ENCODE data around the gene PTPRC.
A peak's percentile ranks its signal among the peaks of the same experiment; 100 is the strongest.

Gene PTPRC

DNA sequence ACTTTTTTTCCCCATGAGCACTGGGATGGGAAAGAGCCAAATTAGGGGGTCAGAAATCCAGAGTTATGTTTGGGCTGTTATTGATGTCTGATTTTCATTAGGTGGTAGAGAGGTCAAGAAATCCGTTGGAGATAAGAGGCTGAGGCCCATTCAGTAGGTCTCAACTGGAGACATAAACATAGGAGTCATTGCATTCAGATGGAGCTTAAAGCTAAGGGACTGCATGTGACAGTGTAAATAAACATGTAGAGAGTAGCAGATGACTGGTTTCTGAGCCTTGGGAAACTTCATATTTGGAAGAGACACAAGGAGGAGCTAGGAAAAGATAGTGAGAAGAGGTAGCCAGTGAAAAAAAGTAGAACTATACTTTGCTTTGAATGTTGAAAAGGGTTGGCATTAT lies 11.7 kb downstream of the PTPRC start:
- H3K36me3 Mint-ChIP-seq (ENCODE audit: low read depth): no peaks in the 10 kb centered on the region
- no peaks in the 10 kb centered on the region for H3K9me3 Mint-ChIP-seq
- no peaks in the 10 kb centered on the region for H3K4me1 Mint-ChIP-seq
- no peak overlapping the region for H3K27ac Mint-ChIP-seq
- no peak overlapping the region for H3K4me3 Mint-ChIP-seq
- no peaks in the 10 kb centered on the region for H3K27me3 Mint-ChIP-seq (ENCODE audit: low read depth)
- TF ChIP-seq, protein P1, sequence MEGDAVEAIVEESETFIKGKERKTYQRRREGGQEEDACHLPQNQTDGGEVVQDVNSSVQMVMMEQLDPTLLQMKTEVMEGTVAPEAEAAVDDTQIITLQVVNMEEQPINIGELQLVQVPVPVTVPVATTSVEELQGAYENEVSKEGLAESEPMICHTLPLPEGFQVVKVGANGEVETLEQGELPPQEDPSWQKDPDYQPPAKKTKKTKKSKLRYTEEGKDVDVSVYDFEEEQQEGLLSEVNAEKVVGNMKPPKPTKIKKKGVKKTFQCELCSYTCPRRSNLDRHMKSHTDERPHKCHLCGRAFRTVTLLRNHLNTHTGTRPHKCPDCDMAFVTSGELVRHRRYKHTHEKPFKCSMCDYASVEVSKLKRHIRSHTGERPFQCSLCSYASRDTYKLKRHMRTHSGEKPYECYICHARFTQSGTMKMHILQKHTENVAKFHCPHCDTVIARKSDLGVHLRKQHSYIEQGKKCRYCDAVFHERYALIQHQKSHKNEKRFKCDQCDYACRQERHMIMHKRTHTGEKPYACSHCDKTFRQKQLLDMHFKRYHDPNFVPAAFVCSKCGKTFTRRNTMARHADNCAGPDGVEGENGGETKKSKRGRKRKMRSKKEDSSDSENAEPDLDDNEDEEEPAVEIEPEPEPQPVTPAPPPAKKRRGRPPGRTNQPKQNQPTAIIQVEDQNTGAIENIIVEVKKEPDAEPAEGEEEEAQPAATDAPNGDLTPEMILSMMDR (IDR thresholded peaks at IDR 0.05; ENCODE audit: unreplicated experiment in 3 of 3): no peak

DNA sequence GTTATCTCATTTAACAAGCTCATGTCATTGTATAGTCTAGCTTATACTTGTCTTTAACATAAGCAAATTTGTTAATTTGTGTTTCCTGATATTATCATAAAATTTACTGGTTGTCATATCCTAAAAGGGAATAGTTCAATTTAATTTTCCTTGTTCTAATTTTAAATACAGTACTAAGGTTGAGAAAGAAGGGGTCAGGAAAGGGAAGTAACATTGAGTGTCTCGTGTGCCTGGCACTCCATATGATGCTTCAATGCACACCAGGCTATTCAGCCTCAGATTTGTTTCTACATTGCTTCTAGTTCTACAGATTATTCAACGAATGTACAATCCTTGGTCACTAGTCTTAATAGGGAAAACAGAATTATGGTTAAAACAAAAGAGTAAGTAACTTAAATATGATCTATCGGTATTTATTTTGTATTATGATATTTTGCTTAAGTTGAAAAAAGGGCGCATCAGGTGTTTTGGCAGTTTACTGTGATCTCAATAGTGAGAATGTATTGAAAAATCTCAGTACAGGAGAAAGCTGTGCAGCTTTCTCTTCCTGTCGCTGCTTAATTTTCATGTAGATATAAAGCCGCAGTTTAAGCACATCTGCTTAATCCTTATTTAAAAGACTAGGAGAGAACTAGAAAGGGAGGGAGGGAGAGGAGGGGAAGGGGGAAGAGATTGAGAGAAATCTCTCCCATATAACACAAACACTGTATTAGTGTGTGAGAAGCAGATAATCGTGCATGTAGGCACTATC lies 13.0 kb downstream of the PTPRC start:
- Mint-ChIP-seq H3K27me3 (ENCODE audit: low read depth) (no peaks in the 10 kb centered on the region), H3K4me3 (no peak overlapping the region), H3K4me1 (peaks cover 5% of the 10 kb centered on the region), H3K9me3 (no peaks in the 10 kb centered on the region), H3K36me3 (ENCODE audit: low read depth) (no peaks in the 10 kb centered on the region), H3K27ac (no peak overlapping the region)
- TF ChIP-seq, protein P1 (IDR thresholded peaks at IDR 0.05; ENCODE audit: unreplicated experiment in 3 of 3): no peak

DNA sequence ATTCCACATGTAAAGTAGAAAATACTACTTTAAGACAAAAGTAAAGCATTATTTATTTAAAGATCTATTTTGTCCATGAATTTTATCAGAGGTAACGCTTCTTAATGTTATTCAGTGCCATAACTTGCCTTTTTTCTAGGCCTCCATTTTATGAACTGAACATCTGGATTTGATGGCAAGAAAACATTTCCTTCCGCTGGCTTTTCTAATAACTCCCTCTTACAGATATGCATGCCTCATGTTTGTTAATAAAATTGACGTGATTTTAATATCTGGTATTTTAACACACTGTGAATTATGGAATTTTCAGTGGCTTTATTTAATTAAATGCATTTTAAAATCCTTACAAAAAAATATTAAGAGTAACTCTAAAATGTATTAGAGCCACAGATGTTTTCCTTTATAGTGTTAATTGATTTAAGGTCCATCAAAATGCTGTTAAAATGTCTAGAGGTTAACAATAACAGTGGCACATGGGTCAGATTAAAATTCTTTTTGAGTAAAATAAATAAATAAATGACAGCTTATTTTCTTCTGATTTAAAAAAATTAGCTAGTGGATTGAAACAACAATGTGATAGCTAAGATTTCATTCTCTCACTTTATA lies 15.1 kb downstream of the PTPRC start:
- TF ChIP-seq, protein P1 (IDR thresholded peaks at IDR 0.05; ENCODE audit: unreplicated experiment in 3 of 3): no peak
- no peaks in the 10 kb centered on the region for H3K27me3 Mint-ChIP-seq (ENCODE audit: low read depth)
- H3K36me3 Mint-ChIP-seq (ENCODE audit: low read depth): no peaks in the 10 kb centered on the region
- no peaks in the 10 kb centered on the region for H3K9me3 Mint-ChIP-seq
- no peak overlapping the region for H3K4me3 Mint-ChIP-seq
- H3K27ac Mint-ChIP-seq: no peak overlapping the region
- peaks cover 9% of the 10 kb centered on the region for H3K4me1 Mint-ChIP-seq

DNA sequence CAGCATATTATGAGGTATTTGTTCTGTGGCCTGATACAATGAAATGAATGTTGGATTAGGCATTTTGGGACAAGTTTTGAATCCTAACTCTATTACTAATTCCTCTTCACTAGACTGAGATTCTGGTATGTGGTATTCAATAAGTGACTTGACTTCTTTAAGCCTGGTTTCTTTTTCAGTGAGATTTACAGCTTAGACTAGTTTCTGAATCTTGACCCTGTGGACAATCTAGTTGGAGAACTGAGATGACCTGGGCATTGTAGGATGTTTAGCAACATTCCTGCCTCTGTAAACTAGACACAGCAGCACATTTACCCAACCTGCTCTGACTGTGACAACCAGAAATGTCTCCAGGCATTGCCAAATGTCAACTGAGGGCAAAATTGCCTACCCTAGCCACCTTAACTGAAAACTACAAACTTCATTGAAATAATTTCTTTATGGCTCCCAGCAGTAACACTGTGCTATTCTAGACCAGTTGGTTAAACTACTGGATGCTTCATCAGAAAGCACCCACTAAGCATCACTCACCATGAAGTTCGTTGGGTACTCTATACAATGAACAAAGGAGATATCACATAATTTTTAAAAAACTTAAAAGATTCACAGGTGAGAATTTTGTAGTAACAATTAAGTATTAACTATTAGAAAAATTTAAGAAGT lies 16.8 kb downstream of the PTPRC start:
- H3K27me3 Mint-ChIP-seq (ENCODE audit: low read depth): no peaks in the 10 kb centered on the region
- H3K9me3 Mint-ChIP-seq: no peaks in the 10 kb centered on the region
- no peaks in the 10 kb centered on the region for H3K36me3 Mint-ChIP-seq (ENCODE audit: low read depth)
- H3K4me3 Mint-ChIP-seq: no peak overlapping the region
- no peak overlapping the region for H3K27ac Mint-ChIP-seq
- TF ChIP-seq, protein P1 (IDR thresholded peaks at IDR 0.05; ENCODE audit: unreplicated experiment in 3 of 3): no peak
- peaks cover 9% of the 10 kb centered on the region for H3K4me1 Mint-ChIP-seq

DNA sequence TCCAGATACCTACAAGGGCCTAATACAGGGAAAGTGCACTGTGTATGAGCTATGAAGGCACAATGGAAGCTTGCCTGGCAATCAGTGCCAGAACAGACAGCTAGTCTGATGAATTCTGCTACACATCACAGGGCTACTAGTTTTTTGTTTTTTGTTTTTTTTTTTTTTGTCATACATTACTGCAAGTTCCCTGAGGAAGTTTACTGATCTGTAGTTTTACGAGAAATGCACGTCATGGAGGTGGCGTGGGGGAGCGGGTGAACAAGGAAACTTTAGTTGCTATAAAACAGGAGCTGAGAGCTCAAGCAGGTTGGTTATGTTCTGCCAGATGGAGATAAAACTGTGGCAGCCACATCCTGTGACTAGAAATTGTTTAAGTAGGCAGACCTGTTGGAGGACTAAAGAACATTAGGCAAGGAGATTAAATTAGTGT lies 17.7 kb downstream of the PTPRC start:
- H3K36me3 Mint-ChIP-seq (ENCODE audit: low read depth): no peaks in the 10 kb centered on the region
- no peaks in the 10 kb centered on the region for H3K27me3 Mint-ChIP-seq (ENCODE audit: low read depth)
- TF ChIP-seq, protein P1 (IDR thresholded peaks at IDR 0.05; ENCODE audit: unreplicated experiment in 3 of 3): no peak
- no peaks in the 10 kb centered on the region for H3K9me3 Mint-ChIP-seq
- peak overlapping the region in 2 of 3 experiments; percentile 10 to 16 for H3K27ac Mint-ChIP-seq
- H3K4me1 Mint-ChIP-seq: peaks cover 9% of the 10 kb centered on the region
- H3K4me3 Mint-ChIP-seq: no peak overlapping the region
